Esophagus muscularis mucosa (tissue), 4 donors: Measurements from ENCODE around the gene FOS. TPM values are rescaled to one million over a fixed set of nuclear protein-coding genes. Genes with fewer than 3 reads are reported as not detected.

ENCODE experiments used
- DNase-seq: peaks from one replicate; pipeline ENCODE4 v3.0.0-alpha.2; 2017; ENCODE audit errors: extremely low spot score
- H3K27ac ChIP-seq, 4 donors: fragments of 200-600 bp; sonication (generic); replicated peaks in 1 of 4; 1 replicate in 3 of 4; 2 replicates in 1 of 4; pipeline ENCODE4 v1.5.1; 2016 to 2019; ENCODE audit warnings: mild to moderate bottlenecking in 1 of 4
- H3K27me3 ChIP-seq, 4 donors: fragments of 200-600 bp; sonication (generic); one replicate each; pipeline versions ENCODE4 v1.5.1 to v1.6.0; 2016 to 2019
- H3K36me3 ChIP-seq, 4 donors: fragments of 200-600 bp; sonication (generic); one replicate each; pipeline ENCODE4 v1.5.1; 2016 to 2019
- H3K4me1 ChIP-seq, 4 donors: fragments of 200-600 bp; sonication (generic); one replicate each; pipeline ENCODE4 v1.5.1; 2016 to 2019
- H3K4me3 ChIP-seq, 4 donors: fragments of 200-600 bp; sonication (generic); 1 replicate in 2 of 4; 2 replicates in 2 of 4; pipeline ENCODE4 v1.5.1; 2016 to 2019; ENCODE audit warnings: mild to moderate bottlenecking in 4 of 4, moderate library complexity in 1 of 4
- H3K9me3 ChIP-seq, 4 donors: fragments of 200-600 bp; sonication (generic); 1 replicate in 3 of 4; 2 replicates in 1 of 4; pipeline ENCODE4 v1.5.1; 2016 to 2019
- EP300 ChIP-seq: sonication (generic); formaldehyde crosslinking; IDR thresholded peaks from one replicate; pipeline ENCODE4 v1.6.1; 2017; ENCODE audit warnings: antibody characterized with exemption
- POLR2A ChIP-seq: fragments of 450-650 bp; IDR thresholded peaks from one replicate; pipeline ENCODE4 v1.6.1; 2017; ENCODE audit warnings: antibody characterized with exemption, moderate library complexity, mild to moderate bottlenecking, low read depth
- POLR2AphosphoS5 ChIP-seq, 2 donors: sonication (generic); formaldehyde crosslinking; IDR thresholded peaks; one replicate each; pipeline ENCODE4 v1.6.1; 2017; ENCODE audit warnings: antibody characterized with exemption in 2 of 2
- WGBS: methylation state at CpG from one replicate; pipeline ENCODE4 v1.1.5; 2018; 5-methylcytosine and 5-hydroxymethylcytosine counted together
- intact Hi-C: fragments of 100-400 bp; cut with DNase I; formaldehyde crosslinking; loops from one replicate; pipeline ENCODE4 v1.15.1; 2023
- small RNA-seq, 3 donors: library from RNA; depleted of rRNA; stranded (forward); fragments of <200 nt; gene quantifications; one replicate each; pipeline ENCODE3, GENCODE V24; 2016
- total RNA-seq, 4 donors: library from RNA; depleted of rRNA; stranded (reverse); fragments of >200 nt; gene quantifications; one replicate each; pipeline versions ENCODE4 v1.1.0 to v1.2.1, GENCODE V29; 2016
- TF ChIP-seq, protein P1 (sequence below), 3 experiments: fragments of 200-600 bp in 2 of 3; fragments of 450-650 bp in 1 of 3; sonication (generic) in 2 of 3; IDR thresholded peaks; one replicate each; pipeline ENCODE4 v1.5.1; 2017 to 2019; ENCODE audit warnings: antibody characterized with exemption in 3 of 3, mild to moderate bottlenecking in 2 of 3, moderate library complexity in 1 of 3

The FOS gene
- total RNA-seq, 4 donors from 2014 or later, result 68.6 to 695 (median 143) TPM

DNA sequence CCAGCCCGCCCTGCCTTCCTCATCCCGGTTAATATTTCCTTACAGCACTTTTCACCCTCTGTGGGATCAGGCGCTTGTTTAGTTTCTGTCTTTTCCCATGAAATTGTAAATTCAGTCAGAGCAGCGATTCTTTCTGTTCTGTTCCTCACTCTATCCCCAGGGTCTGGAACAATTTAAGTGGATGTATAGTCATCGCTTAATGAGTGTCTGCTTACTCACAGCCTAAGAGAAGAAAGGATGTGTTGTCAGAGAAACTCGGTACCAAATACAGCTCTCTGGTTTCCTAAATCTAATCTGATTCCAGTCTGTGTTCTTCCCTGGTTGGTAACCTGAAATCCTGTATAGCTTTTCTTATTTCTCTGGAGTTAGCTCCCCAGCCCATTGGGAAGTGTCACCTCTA lies 44.9 kb downstream of the FOS start:
- no peak for TF ChIP-seq POLR2A
- no peak for TF ChIP-seq EP300
- TF ChIP-seq, protein P1, sequence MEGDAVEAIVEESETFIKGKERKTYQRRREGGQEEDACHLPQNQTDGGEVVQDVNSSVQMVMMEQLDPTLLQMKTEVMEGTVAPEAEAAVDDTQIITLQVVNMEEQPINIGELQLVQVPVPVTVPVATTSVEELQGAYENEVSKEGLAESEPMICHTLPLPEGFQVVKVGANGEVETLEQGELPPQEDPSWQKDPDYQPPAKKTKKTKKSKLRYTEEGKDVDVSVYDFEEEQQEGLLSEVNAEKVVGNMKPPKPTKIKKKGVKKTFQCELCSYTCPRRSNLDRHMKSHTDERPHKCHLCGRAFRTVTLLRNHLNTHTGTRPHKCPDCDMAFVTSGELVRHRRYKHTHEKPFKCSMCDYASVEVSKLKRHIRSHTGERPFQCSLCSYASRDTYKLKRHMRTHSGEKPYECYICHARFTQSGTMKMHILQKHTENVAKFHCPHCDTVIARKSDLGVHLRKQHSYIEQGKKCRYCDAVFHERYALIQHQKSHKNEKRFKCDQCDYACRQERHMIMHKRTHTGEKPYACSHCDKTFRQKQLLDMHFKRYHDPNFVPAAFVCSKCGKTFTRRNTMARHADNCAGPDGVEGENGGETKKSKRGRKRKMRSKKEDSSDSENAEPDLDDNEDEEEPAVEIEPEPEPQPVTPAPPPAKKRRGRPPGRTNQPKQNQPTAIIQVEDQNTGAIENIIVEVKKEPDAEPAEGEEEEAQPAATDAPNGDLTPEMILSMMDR (IDR thresholded peaks at IDR 0.05), result no peak
- TF ChIP-seq POLR2AphosphoS5 (IDR thresholded peaks at IDR 0.05), result no peak
- intact Hi-C loops, result loop anchor here (5.0 kb wide), 1 partner anchor 179 kb away; no protein-coding TSS in a partner anchor
- H3K9me3 ChIP-seq, result no peaks in the 10 kb centered on the region
- DNase-seq, result no peak
- H3K27me3 ChIP-seq, result no peaks in the 10 kb centered on the region
- no peak overlapping the region for H3K4me3 ChIP-seq
- no peak overlapping the region for H3K27ac ChIP-seq
- 69% methylated on average over 6 of the region's 6 CpGs for WGBS
- H3K4me1 ChIP-seq, result no peaks in the 10 kb centered on the region
- H3K36me3 ChIP-seq, result no peaks in the 10 kb centered on the region

DNA sequence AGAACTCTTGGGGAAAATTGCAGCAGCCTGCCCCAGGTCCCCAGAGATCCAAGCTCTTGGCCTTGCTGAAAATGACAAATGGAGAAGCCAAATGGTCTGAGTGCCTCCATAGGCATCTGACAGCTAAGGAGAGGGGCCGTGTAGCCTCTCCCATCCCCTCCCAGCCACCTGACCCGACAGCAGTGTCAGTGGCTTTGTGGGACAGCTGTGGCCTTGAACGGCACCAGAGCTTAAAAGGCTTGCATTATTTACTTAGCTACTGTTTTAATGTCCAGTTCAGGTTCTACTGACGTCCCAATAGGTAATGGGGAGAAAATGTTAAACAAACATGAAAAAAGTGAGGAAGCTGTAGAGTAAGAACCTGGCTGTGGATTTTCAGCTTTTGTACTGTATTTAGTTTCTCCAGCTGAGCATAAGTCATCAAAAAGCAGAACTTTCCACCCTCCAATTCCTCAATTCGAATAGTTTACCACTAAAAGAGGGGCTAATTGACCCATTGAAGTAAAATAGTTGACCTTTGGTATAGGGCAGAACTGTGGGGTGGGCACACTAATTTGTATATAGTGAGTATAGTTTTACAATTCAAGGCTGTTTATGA lies 50.0 kb downstream of the FOS start:
- TF ChIP-seq EP300 (no peak), POLR2A (no peak), POLR2AphosphoS5 (IDR thresholded peaks at IDR 0.05) (no peak)
- TF ChIP-seq, protein P1 (IDR thresholded peaks at IDR 0.05), result no peak

DNA sequence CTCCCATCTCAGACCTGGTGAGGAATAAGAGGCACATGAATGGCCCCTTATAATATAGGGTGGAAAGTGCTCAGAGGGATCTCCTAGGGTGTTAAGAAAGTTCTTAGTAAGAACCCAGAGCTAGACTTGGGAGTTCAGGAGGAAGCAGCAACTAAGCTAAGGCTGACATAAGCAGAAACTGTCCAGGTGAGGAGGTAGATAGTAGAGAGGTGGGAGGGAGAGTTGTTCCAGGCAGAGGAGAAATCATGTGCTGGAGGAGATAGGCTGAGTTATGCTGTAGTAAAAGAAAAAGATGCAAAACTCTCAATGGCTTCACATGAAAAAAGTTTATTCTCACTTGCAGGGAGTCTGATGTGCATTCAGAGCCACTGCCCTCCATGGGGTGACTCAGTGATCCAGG lies 50.7 kb downstream of the FOS start:
- H3K4me3 ChIP-seq, result no peak overlapping the region

More for the DNA sequence above, 50.0 kb downstream of the FOS start:
- no peak overlapping the region for H3K27ac ChIP-seq
- no peaks in the 10 kb centered on the region for H3K27me3 ChIP-seq
- H3K36me3 ChIP-seq, result no peaks in the 10 kb centered on the region
- no peak for DNase-seq
- 76% methylated on average over 5 of the region's 5 CpGs for WGBS
- no peak overlapping the region for H3K4me3 ChIP-seq
- H3K4me1 ChIP-seq, result peaks cover 0 to 1% (median 0%) of the 10 kb centered on the region in 4 donors
- intact Hi-C loops, result no loop called here
- no peaks in the 10 kb centered on the region for H3K9me3 ChIP-seq

DNA sequence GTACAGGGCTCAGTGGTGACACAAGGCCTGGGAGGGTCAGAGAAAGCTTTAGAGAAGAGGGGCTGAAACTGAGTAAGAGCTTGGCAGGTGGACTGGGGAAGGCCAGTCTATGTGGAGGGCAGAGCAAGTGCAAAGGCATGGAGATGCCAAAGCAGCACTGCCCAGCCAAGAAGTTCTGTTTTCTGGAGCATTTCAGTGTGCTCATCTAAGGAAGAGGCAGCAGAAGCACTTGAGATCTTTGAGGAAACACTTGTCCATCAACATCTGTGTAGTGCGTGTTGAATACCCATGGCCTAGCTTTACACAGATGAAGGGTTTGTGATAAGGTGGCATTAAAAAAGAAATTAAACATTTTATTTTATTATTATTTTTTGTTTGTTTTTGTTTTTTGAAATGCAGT lies 52.8 kb downstream of the FOS start:
- Histone ChIP-seq H3K27ac (no peak overlapping the region), H3K9me3 (no peaks in the 10 kb centered on the region), H3K4me1 (peaks cover 8 to 17% (median 10%) of the 10 kb centered on the region in 4 donors), H3K27me3 (no peaks in the 10 kb centered on the region), H3K36me3 (no peaks in the 10 kb centered on the region), H3K4me3 (no peak overlapping the region)
- 95% methylated on average over 1 of the region's 1 CpG for WGBS
- intact Hi-C loops, result no loop called here
- DNase-seq, result no peak
- TF ChIP-seq POLR2AphosphoS5 (IDR thresholded peaks at IDR 0.05) (no peak), EP300 (no peak), POLR2A (no peak)
- TF ChIP-seq, protein P1 (IDR thresholded peaks at IDR 0.05), result no peak

More for the DNA sequence above, 50.7 kb downstream of the FOS start:
- TF ChIP-seq POLR2A, result no peak
- TF ChIP-seq, protein P1 (IDR thresholded peaks at IDR 0.05), result no peak
- TF ChIP-seq POLR2AphosphoS5 (IDR thresholded peaks at IDR 0.05), result no peak
- TF ChIP-seq EP300, result no peak
- no peak overlapping the region for H3K27ac ChIP-seq
- no peaks in the 10 kb centered on the region for H3K9me3 ChIP-seq
- no peaks in the 10 kb centered on the region for H3K27me3 ChIP-seq
- peaks cover 1 to 9% (median 3%) of the 10 kb centered on the region in 4 donors for H3K4me1 ChIP-seq
- intact Hi-C loops, result no loop called here
- no peak for DNase-seq
- no peaks in the 10 kb centered on the region for H3K36me3 ChIP-seq

Small RNAs within 50 kb of the gene (small RNA-seq; reads per million reads assigned to genes)
- gene RF00004, result 0 reads per million in 3 donors

Other genes with a start within 250 kb of the FOS start
- gene MLH3, start 227.4 kb upstream of the FOS start, total RNA-seq, result 10 to 100 TPM; 24.5 to 40.7 (median 32.9) TPM
- 10 to 100 TPM in 3 of 4 donors, 1 to 10 TPM in 1; 9.1 to 20.3 (median 16.9) TPM for gene ACYP1, start 214.8 kb upstream of the FOS start, total RNA-seq
- gene ZC2HC1C, start 209.2 kb upstream of the FOS start, total RNA-seq, result 1 to 10 TPM; 4.3 to 7.1 (median 5.9) TPM
- gene NEK9, start 151.8 kb upstream of the FOS start, total RNA-seq, result 100 to 1,000 TPM in 1 of 4 donors, 10 to 100 TPM in 3; 52.3 to 111 (median 79.0) TPM
- gene TMED10, start 102.2 kb upstream of the FOS start, total RNA-seq, result 100 to 1,000 TPM; 115 to 164 (median 129) TPM
- gene JDP2, start 149.2 kb downstream of the FOS start, total RNA-seq, result 10 to 100 TPM; 50.5 to 94.5 (median 78.3) TPM
- gene BATF, start 243.6 kb downstream of the FOS start, total RNA-seq, result 10 to 100 TPM in 1 of 4 donors, 1 to 10 TPM in 3; 1.7 to 37.3 (median 4.4) TPM